HCT116 (cell line): ENCODE results near the gene COG2. TPM values are rescaled to one million over a fixed set of nuclear protein-coding genes. Genes with fewer than 3 reads are reported as not detected.

Experiments used
- ATAC-seq: fragments of 200-7000 bp; cut with Tn5 transposase; 2 replicates; pipeline ENCODE4 v1.9.1; 2020; ENCODE audit warnings: mild to moderate bottlenecking, moderate library complexity
- BruUV-seq: library from RNA; stranded (reverse); fragments of 400-500 nt; replicated peaks from 2 replicates; lab custom pipeline; 2021; lab: Mats Ljungman, UMichigan
- CTCF ChIA-PET: fragments of 300-600 bp; sonication (Branson Sonifier 250); formaldehyde crosslinking; loops from one replicate; lab custom pipeline; 2021; ENCODE audit warnings: antibody characterized with exemption; lab: Charles Lee
- POLR2A ChIA-PET: fragments of 300-600, 350-600 bp; sonication (Branson Sonifier 250); formaldehyde crosslinking; loops from one replicate; lab custom pipeline; 2021; ENCODE audit warnings: antibody characterized with exemption; lab: Charles Lee
- RAD21 ChIA-PET, 2 experiments: fragments of 300-600 bp; sonication (Branson Sonifier 250); formaldehyde crosslinking; loops; one replicate each; lab custom pipeline; 2023; ENCODE audit warnings: low total read pairs in 2 of 2; ENCODE audit not compliant: uncharacterized antibody in 2 of 2, unreplicated experiment in 2 of 2, low non-redundant PET in 1 of 2; lab: Charles Lee
- DNase-seq: peaks from one replicate; pipeline ENCODE4 v3.0.0-alpha.2; 2010; ENCODE audit warnings: low read depth, low spot score
- H2AFZ ChIP-seq: fragments of 200-600 bp; shearing (Covaris generic), sonication (generic); 2 replicates; pipeline ENCODE4 v1.6.1; 2017; ENCODE audit warnings: low read depth, mixed run types, mixed read lengths, antibody characterized with exemption, low read length; ENCODE audit not compliant: poor library complexity, severe bottlenecking
- H3K27ac ChIP-seq: 2 replicates; pipeline ENCODE4 v1.5.1; 2012; ENCODE audit warnings: low read depth, low read length
- H3K27me3 ChIP-seq: fragments of 200-600 bp; sonication (generic); 2 replicates; pipeline ENCODE4 v1.6.1; 2016; ENCODE audit warnings: mixed run types, low read length, mixed read lengths; ENCODE audit not compliant: insufficient read depth
- H3K36me3 ChIP-seq, 2 experiments: fragments of 200-500 bp in 1 of 2; fragments of 200-600 bp in 1 of 2; sonication (Bioruptor generic) in 1 of 2; sonication (generic) in 1 of 2; 2 replicates each; pipeline versions ENCODE4 v1.5.1 to v1.6.1; 2014 to 2016; ENCODE audit warnings: low read length in 2 of 2, inconsistent platforms in 1 of 2, mixed read lengths in 1 of 2, mixed run types in 1 of 2; ENCODE audit not compliant: insufficient read depth in 2 of 2, control insufficient read depth in 1 of 2
- H3K4me1 ChIP-seq, 2 experiments: fragments of 200-600 bp in 1 of 2; sonication (generic) in 1 of 2; 2 replicates each; pipeline versions ENCODE4 v1.5.1 to v1.6.1; 2012 to 2017; ENCODE audit warnings: low read length in 2 of 2, inconsistent platforms in 1 of 2, mild to moderate bottlenecking in 1 of 2, mixed read lengths in 1 of 2, mixed run types in 1 of 2, moderate library complexity in 1 of 2; ENCODE audit not compliant: insufficient read depth in 2 of 2, control insufficient read depth in 1 of 2
- H3K4me2 ChIP-seq: fragments of 200-600 bp; sonication (generic); 2 replicates; pipeline ENCODE4 v1.6.1; 2017; ENCODE audit warnings: mixed run types, low read length, mixed read lengths
- H3K4me3 ChIP-seq, 2 experiments: fragments of 200-600 bp in 1 of 2; sonication (generic) in 1 of 2; replicated peaks in 1 of 2; 2 replicates each; pipeline ENCODE4 v1.5.1; 2011 to 2016; ENCODE audit warnings: low read length in 2 of 2, control low read depth in 1 of 2, low read depth in 1 of 2, mild to moderate bottlenecking in 1 of 2, mixed read lengths in 1 of 2, mixed run types in 1 of 2
- H3K79me2 ChIP-seq: fragments of 200-600 bp; sonication (generic); 2 replicates; pipeline ENCODE4 v1.6.1; 2017; ENCODE audit warnings: mild to moderate bottlenecking, mixed run types, low read length, moderate library complexity, mixed read lengths; ENCODE audit not compliant: insufficient read depth
- H3K9ac ChIP-seq: fragments of 200-600 bp; sonication (generic); 2 replicates; pipeline ENCODE4 v1.6.1; 2016; ENCODE audit warnings: low read length, mixed read lengths
- H3K9me2 ChIP-seq: fragments of 200-600 bp; sonication (generic), shearing (Covaris generic); 2 replicates; pipeline ENCODE4 v1.6.1; 2017; ENCODE audit warnings: mixed run types, mild to moderate bottlenecking, moderate library complexity; ENCODE audit not compliant: insufficient read depth
- H3K9me3 ChIP-seq, 2 experiments: fragments of 200-500 bp in 1 of 2; fragments of 200-600 bp in 1 of 2; sonication (Bioruptor generic) in 1 of 2; sonication (generic) in 1 of 2; 2 replicates each; pipeline ENCODE4 v1.6.1; 2014 to 2017; ENCODE audit warnings: low read length in 2 of 2, mixed read lengths in 2 of 2, inconsistent platforms in 1 of 2, low read depth in 1 of 2, mild to moderate bottlenecking in 1 of 2, mixed run types in 1 of 2, moderate library complexity in 1 of 2; ENCODE audit not compliant: control insufficient read depth in 1 of 2, insufficient read depth in 1 of 2
- H4K20me1 ChIP-seq: fragments of 200-600 bp; sonication (generic), shearing (Covaris generic); 2 replicates; pipeline ENCODE4 v1.6.1; 2017; ENCODE audit warnings: mixed run types, mild to moderate bottlenecking, moderate library complexity; ENCODE audit not compliant: insufficient read depth
- CEBPB ChIP-seq: IDR thresholded peaks from 2 replicates; pipeline ENCODE4 v1.6.1; 2012; ENCODE audit warnings: low read depth
- CTCF ChIP-seq, 3 experiments: fragments of 200-600 bp in 1 of 3; sonication (generic) in 1 of 3; IDR thresholded peaks in 2 of 3; conservative IDR thresholded peaks in 1 of 3; 2 replicates each; pipeline ENCODE4 v1.5.1; 2012 to 2017; ENCODE audit warnings: low read depth in 2 of 3, low read length in 2 of 3, antibody characterized with exemption in 1 of 3, borderline replicate concordance in 1 of 3, control low read depth in 1 of 3, mild to moderate bottlenecking in 1 of 3, mixed read lengths in 1 of 3, mixed run types in 1 of 3, moderate library complexity in 1 of 3; ENCODE audit not compliant: insufficient read depth in 1 of 3
- EGR1 ChIP-seq: IDR thresholded peaks from 2 replicates; pipeline ENCODE4 v1.6.1; 2012; ENCODE audit warnings: low read depth
- EZH2 ChIP-seq: fragments of 200-600 bp; sonication (generic); IDR thresholded peaks from 2 replicates; pipeline ENCODE4 v1.6.1; 2017; ENCODE audit warnings: antibody characterized with exemption, mixed run types
- FOSL1 ChIP-seq: IDR thresholded peaks from 2 replicates; pipeline ENCODE4 v1.6.1; 2012; ENCODE audit warnings: low read depth
- POLR2A ChIP-seq: IDR thresholded peaks from 2 replicates; pipeline ENCODE4 v1.7.0; 2011; ENCODE audit warnings: borderline replicate concordance; ENCODE audit not compliant: insufficient read depth, insufficient read length; ENCODE audit errors: extremely low read depth
- POLR2AphosphoS5 ChIP-seq: IDR thresholded peaks from 2 replicates; pipeline ENCODE4 v1.6.1; 2011; ENCODE audit warnings: mild to moderate bottlenecking, low read depth, low read length, moderate library complexity
- RAD21 ChIP-seq: IDR thresholded peaks from 2 replicates; pipeline ENCODE4 v1.6.1; 2012; ENCODE audit warnings: low read depth, mild to moderate bottlenecking
- REST ChIP-seq: IDR thresholded peaks from 2 replicates; pipeline ENCODE4 v1.6.1; 2012; ENCODE audit warnings: low read depth
- SIN3A ChIP-seq: IDR thresholded peaks from 2 replicates; pipeline ENCODE4 v1.6.1; 2012; ENCODE audit warnings: low read depth
- SP1 ChIP-seq: IDR thresholded peaks from 2 replicates; pipeline ENCODE4 v1.6.1; 2012; ENCODE audit warnings: low read depth
- SRF ChIP-seq: IDR thresholded peaks from 2 replicates; pipeline ENCODE4 v1.6.1; 2012; ENCODE audit warnings: low read depth
- YY1 ChIP-seq: IDR thresholded peaks from 2 replicates; pipeline ENCODE4 v1.6.1; 2011; ENCODE audit warnings: low read length, low read depth, moderate library complexity, mild to moderate bottlenecking; ENCODE audit not compliant: insufficient replicate concordance; ENCODE audit errors: extremely low read depth
- ZBTB33 ChIP-seq: IDR thresholded peaks from 2 replicates; pipeline ENCODE4 v1.6.1; 2011; ENCODE audit warnings: mild to moderate bottlenecking, low read length, moderate library complexity; ENCODE audit not compliant: insufficient replicate concordance; ENCODE audit errors: extremely low read depth
- ZFX ChIP-seq: fragments of 450-650 bp; IDR thresholded peaks from 2 replicates; pipeline ENCODE4 v1.6.1; 2017
- ZNF274 ChIP-seq: fragments of 200-500 bp; sonication (Bioruptor generic); IDR thresholded peaks from 2 replicates; pipeline ENCODE4 v1.6.1; 2014; ENCODE audit warnings: mild to moderate bottlenecking, low read depth, low read length, inconsistent platforms
- intact Hi-C: fragments of 100-400 bp; cut with micrococcal nuclease; formaldehyde crosslinking; loops from 2 replicates; pipeline ENCODE4 v1.10.0; 2022
- total RNA-seq: library from RNA; stranded (reverse); gene quantifications from one replicate; pipeline ENCODE4 v1.2.1, GENCODE V29; 2021; ENCODE audit not compliant: unreplicated experiment

COG2 gene
- total RNA-seq, 1 experiment from 2014 or later: 28.6 TPM

- no peaks in the 10 kb centered on the region for H3K36me3 ChIP-seq
- RAD21 ChIA-PET: no interaction called here
- H3K4me1 ChIP-seq: no peaks in the 10 kb centered on the region
- H3K9ac ChIP-seq: no peak overlapping the region
- no peak for DNase-seq
- no peak overlapping the region for H3K4me2 ChIP-seq
- CTCF ChIA-PET: no interaction called here
- H3K4me3 ChIP-seq: no peak overlapping the region
- TF ChIP-seq SRF (no peak), CEBPB (no peak), POLR2AphosphoS5 (no peak), RAD21 (no peak), SIN3A (no peak), EGR1 (no peak), EZH2 (no peak), REST (no peak), ZNF274 (no peak), SP1 (no peak), CTCF (IDR thresholded peaks at IDR 0.05 in 2 of 3, conservative IDR thresholded peaks at IDR 0.05 in 1 of 3; ENCODE audit: borderline replicate concordance in 1 of 3, insufficient read depth in 1 of 3, low read depth in 2 of 3, low read length in 2 of 3) (no peak), ZFX (no peak), ZBTB33 (no peak), FOSL1 (no peak), YY1 (no peak), POLR2A (no peak)
- no peak overlapping the region for H2AFZ ChIP-seq
- H3K79me2 ChIP-seq: no peaks in the 10 kb centered on the region
- H3K27ac ChIP-seq: no peak overlapping the region
- H3K27me3 ChIP-seq: peaks cover 23% of the 10 kb centered on the region; the same call in 1 of the 2 replicates
- no peaks in the 10 kb centered on the region for H4K20me1 ChIP-seq
- H3K9me2 ChIP-seq: no peaks in the 10 kb centered on the region
- BruUV-seq: no TSS peak
- ATAC-seq: no peak
- intact Hi-C loops: no loop called here
- H3K9me3 ChIP-seq: no peaks in the 10 kb centered on the region
- POLR2A ChIA-PET: no interaction called here
Measured at GRCh38 chr1:230618537-230618936, 23.7 kb upstream of the COG2 start.
